Neural progenitor cell (in vitro differentiated cells): ENCODE data around the gene TRABD2A. TPM values are rescaled to one million over a fixed set of nuclear protein-coding genes. Genes with fewer than 3 reads are reported as not detected.

ENCODE experiments used
- DNase-seq: peaks from one replicate; pipeline ENCODE4 v3.0.0-alpha.2; 2016; ENCODE audit warnings: low spot score
- H2AFZ ChIP-seq: fragments of 200-600 bp; sonication (generic); replicated peaks from 2 replicates; pipeline ENCODE4 v1.6.1; 2016; ENCODE audit warnings: antibody characterized with exemption
- H3F3A ChIP-seq: fragments of 200-600 bp; sonication (generic); 2 replicates; pipeline ENCODE4 v1.6.1; 2016; ENCODE audit warnings: antibody characterized with exemption, low read depth
- H3K27ac ChIP-seq: fragments of 200-600 bp; sonication (generic); 2 replicates; pipeline ENCODE4 v1.5.1; 2016; ENCODE audit warnings: mild to moderate bottlenecking
- H3K27me3 ChIP-seq: fragments of 200-600 bp; sonication (generic); 2 replicates; pipeline ENCODE4 v1.6.1; 2016; ENCODE audit warnings: mild to moderate bottlenecking, moderate library complexity
- H3K36me3 ChIP-seq: fragments of 200-600 bp; sonication (generic); 2 replicates; pipeline ENCODE4 v1.5.1; 2016
- H3K4me1 ChIP-seq: fragments of 200-600 bp; sonication (generic); 2 replicates; pipeline ENCODE4 v1.6.1; 2016; ENCODE audit warnings: mixed run types
- H3K4me2 ChIP-seq: fragments of 200-600 bp; sonication (generic); 2 replicates; pipeline ENCODE4 v1.6.1; 2016
- H3K4me3 ChIP-seq: fragments of 200-600 bp; sonication (generic); 2 replicates; pipeline ENCODE4 v1.5.1; 2016
- H3K79me2 ChIP-seq: fragments of 200-600 bp; sonication (generic); 2 replicates; pipeline ENCODE4 v1.6.1; 2016; ENCODE audit warnings: low read depth
- H3K9ac ChIP-seq: fragments of 200-600 bp; sonication (generic); 2 replicates; pipeline ENCODE4 v1.6.1; 2016
- H3K9me3 ChIP-seq: fragments of 200-600 bp; sonication (generic); 2 replicates; pipeline ENCODE4 v1.5.1; 2016; ENCODE audit warnings: low read depth
- H4K20me1 ChIP-seq: fragments of 200-600 bp; sonication (generic); 2 replicates; pipeline ENCODE4 v1.6.1; 2016; ENCODE audit warnings: low read depth
- H3K27ac Mint-ChIP-seq: 3 replicates; pipeline ENCODE4 v1.8.0; 2021; ENCODE audit warnings: mixed read lengths
- H3K27me3 Mint-ChIP-seq: 2 replicates; pipeline ENCODE4 v1.8.0; 2022; ENCODE audit warnings: low read depth, mild to moderate bottlenecking, inconsistent platforms, moderate library complexity, mixed read lengths; ENCODE audit not compliant: insufficient read depth
- H3K36me3 Mint-ChIP-seq: 3 replicates; pipeline ENCODE4 v1.8.0; 2021; ENCODE audit warnings: mixed read lengths
- H3K4me1 Mint-ChIP-seq: 3 replicates; pipeline ENCODE4 v1.8.0; 2021; ENCODE audit warnings: mixed read lengths
- H3K4me3 Mint-ChIP-seq: 3 replicates; pipeline ENCODE4 v1.8.0; 2021; ENCODE audit warnings: mild to moderate bottlenecking, moderate library complexity, mixed read lengths
- H3K9me3 Mint-ChIP-seq: 3 replicates; pipeline ENCODE4 v1.8.0; 2020; ENCODE audit warnings: mixed read lengths
- EZH2 ChIP-seq: fragments of 200-600 bp; sonication (generic); IDR thresholded peaks from 2 replicates; pipeline ENCODE4 v1.6.1; 2017; ENCODE audit warnings: antibody characterized with exemption, mild to moderate bottlenecking, moderate library complexity
- EZH2phosphoT487 ChIP-seq: fragments of 200-600 bp; sonication (generic); IDR thresholded peaks from 2 replicates; pipeline ENCODE4 v1.6.1; 2017; ENCODE audit warnings: antibody characterized with exemption
- total RNA-seq: library from RNA; depleted of rRNA; stranded (reverse); fragments of >200 nt; gene quantifications from 2 replicates; pipeline ENCODE4 v1.2.3, GENCODE V29; 2015; ENCODE audit warnings: low replicate concordance
- TF ChIP-seq, protein P1 (sequence below): fragments of 200-600 bp; sonication (generic); IDR thresholded peaks from 2 replicates; pipeline ENCODE4 v1.5.1; 2017; ENCODE audit warnings: antibody characterized with exemption, mild to moderate bottlenecking

Gene TRABD2A
- total RNA-seq, 1 donor from 2014 or later = 2.0 TPM

DNA sequence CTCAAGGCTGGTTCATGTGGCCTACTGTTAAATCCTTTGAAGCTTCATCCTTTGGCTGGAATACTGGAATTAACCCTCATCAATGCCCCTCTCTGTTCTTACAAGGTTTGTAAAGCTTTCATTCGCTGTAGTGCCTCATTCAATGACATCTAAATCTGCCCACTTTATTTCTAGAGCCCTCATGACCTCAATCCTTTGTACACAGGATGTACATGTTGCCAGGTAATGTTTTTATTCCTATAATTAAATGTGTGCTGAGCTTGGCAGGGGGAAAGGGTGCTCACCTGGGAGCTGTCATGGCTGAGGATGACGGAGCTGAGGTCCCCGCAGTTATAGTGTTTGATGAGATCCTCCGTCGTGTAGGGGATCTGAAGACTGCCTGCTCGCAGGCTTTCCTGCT lies 39.3 kb downstream of the TRABD2A start:
- DNase-seq = no peak
- H3K4me1 Mint-ChIP-seq = peaks cover 19% of the 10 kb centered on the region
- Histone ChIP-seq H3K4me2 (no peak overlapping the region), H3K36me3 (no peaks in the 10 kb centered on the region), H3K4me3 (no peak overlapping the region), H3K27ac (no peak overlapping the region), H2AFZ (no peak overlapping the region), H3K4me1 (peaks cover 6% of the 10 kb centered on the region), H3K9ac (no peak overlapping the region), H3K27me3 (no peaks in the 10 kb centered on the region), H3K9me3 (peaks cover 1% of the 10 kb centered on the region), H3K79me2 (no peaks in the 10 kb centered on the region), H4K20me1 (no peaks in the 10 kb centered on the region), H3F3A (no peaks in the 10 kb centered on the region)
- H3K36me3 Mint-ChIP-seq = no peaks in the 10 kb centered on the region
- no peak overlapping the region for H3K4me3 Mint-ChIP-seq
- H3K27ac Mint-ChIP-seq = no peak overlapping the region
- peaks cover 9% of the 10 kb centered on the region for H3K9me3 Mint-ChIP-seq
- H3K27me3 Mint-ChIP-seq = peaks cover 2% of the 10 kb centered on the region
- TF ChIP-seq EZH2phosphoT487 = no peak
- TF ChIP-seq, protein P1, sequence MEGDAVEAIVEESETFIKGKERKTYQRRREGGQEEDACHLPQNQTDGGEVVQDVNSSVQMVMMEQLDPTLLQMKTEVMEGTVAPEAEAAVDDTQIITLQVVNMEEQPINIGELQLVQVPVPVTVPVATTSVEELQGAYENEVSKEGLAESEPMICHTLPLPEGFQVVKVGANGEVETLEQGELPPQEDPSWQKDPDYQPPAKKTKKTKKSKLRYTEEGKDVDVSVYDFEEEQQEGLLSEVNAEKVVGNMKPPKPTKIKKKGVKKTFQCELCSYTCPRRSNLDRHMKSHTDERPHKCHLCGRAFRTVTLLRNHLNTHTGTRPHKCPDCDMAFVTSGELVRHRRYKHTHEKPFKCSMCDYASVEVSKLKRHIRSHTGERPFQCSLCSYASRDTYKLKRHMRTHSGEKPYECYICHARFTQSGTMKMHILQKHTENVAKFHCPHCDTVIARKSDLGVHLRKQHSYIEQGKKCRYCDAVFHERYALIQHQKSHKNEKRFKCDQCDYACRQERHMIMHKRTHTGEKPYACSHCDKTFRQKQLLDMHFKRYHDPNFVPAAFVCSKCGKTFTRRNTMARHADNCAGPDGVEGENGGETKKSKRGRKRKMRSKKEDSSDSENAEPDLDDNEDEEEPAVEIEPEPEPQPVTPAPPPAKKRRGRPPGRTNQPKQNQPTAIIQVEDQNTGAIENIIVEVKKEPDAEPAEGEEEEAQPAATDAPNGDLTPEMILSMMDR = no peak
- no peak for TF ChIP-seq EZH2

DNA sequence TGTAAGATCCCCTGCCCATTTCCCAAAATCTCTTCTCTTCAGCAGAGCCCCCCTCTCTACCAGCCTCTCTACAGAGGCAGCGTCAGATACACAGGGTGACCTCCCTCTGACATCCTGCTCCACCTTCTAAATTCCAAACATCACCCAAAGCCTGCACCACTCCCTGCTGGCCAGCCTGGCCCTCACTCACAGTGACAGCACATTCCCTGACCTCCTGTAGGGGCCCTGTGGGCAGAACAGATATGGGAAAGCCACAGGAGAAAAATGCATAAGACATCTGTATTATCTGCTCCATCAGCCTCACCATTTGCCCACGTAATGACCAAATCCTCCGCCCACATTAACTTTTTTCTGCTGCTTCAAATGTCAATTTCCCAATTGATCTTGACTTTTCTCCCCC lies 40.6 kb downstream of the TRABD2A start:
- no peaks in the 10 kb centered on the region for H3K27me3 ChIP-seq
- Mint-ChIP-seq H3K4me1 (peaks cover 8% of the 10 kb centered on the region), H3K9me3 (peaks cover 17% of the 10 kb centered on the region), H3K27me3 (peaks cover 2% of the 10 kb centered on the region), H3K36me3 (no peaks in the 10 kb centered on the region), H3K27ac (no peak overlapping the region), H3K4me3 (no peak overlapping the region)
- H3K4me2 ChIP-seq = no peak overlapping the region
- no peaks in the 10 kb centered on the region for H3F3A ChIP-seq
- H3K4me1 ChIP-seq = peaks cover 6% of the 10 kb centered on the region
- TF ChIP-seq EZH2phosphoT487 = no peak
- TF ChIP-seq, protein P1 = no peak
- no peak for TF ChIP-seq EZH2
- H3K9me3 ChIP-seq = peaks cover 5% of the 10 kb centered on the region
- no peaks in the 10 kb centered on the region for H4K20me1 ChIP-seq
- no peak overlapping the region for H2AFZ ChIP-seq
- no peaks in the 10 kb centered on the region for H3K36me3 ChIP-seq
- no peak for DNase-seq
- no peak overlapping the region for H3K27ac ChIP-seq
- no peaks in the 10 kb centered on the region for H3K79me2 ChIP-seq
- no peak overlapping the region for H3K4me3 ChIP-seq
- H3K9ac ChIP-seq = no peak overlapping the region

DNA sequence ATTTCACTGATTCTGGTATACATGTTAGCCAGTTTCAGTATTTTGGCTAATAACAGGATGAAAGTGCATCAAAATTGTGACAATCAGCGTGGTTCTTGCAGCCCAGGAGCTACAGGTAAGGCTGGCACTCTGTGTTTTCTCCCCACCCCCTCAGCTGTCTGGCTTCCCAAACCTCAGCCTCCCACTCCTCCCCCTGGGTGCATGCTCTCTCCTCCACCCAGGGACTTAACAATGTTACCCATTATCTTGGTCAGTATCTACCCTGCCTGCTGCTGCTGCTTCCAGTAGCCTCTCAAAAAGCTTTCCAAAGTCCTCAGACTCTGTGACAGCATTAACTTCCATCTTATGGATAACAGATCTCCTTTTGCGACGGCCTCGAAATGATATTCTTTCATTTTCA lies 41.0 kb downstream of the TRABD2A start:
- Histone ChIP-seq H4K20me1 (no peaks in the 10 kb centered on the region), H3K27me3 (no peaks in the 10 kb centered on the region), H3K9me3 (peaks cover 5% of the 10 kb centered on the region), H3K9ac (no peak overlapping the region), H2AFZ (no peak overlapping the region), H3F3A (no peaks in the 10 kb centered on the region), H3K4me1 (peaks cover 6% of the 10 kb centered on the region), H3K4me3 (no peak overlapping the region), H3K79me2 (no peaks in the 10 kb centered on the region), H3K36me3 (no peaks in the 10 kb centered on the region), H3K27ac (no peak overlapping the region), H3K4me2 (no peak overlapping the region)
- no peak for DNase-seq
- no peak for TF ChIP-seq EZH2phosphoT487
- TF ChIP-seq, protein P1 = no peak
- TF ChIP-seq EZH2 = no peak
- H3K27ac Mint-ChIP-seq = no peak overlapping the region
- H3K27me3 Mint-ChIP-seq = peaks cover 2% of the 10 kb centered on the region
- H3K4me1 Mint-ChIP-seq = peaks cover 8% of the 10 kb centered on the region
- H3K36me3 Mint-ChIP-seq = no peaks in the 10 kb centered on the region
- no peak overlapping the region for H3K4me3 Mint-ChIP-seq
- H3K9me3 Mint-ChIP-seq = peaks cover 19% of the 10 kb centered on the region
